Esophagus muscularis mucosa (tissue), 4 donors: ENCODE data around the gene TRABD2B. TPM values are rescaled to one million over a fixed set of nuclear protein-coding genes. Genes with fewer than 3 reads are reported as not detected.

ENCODE experiments used
- DNase-seq: peaks from one replicate; pipeline ENCODE4 v3.0.0-alpha.2; 2017; ENCODE audit errors: extremely low spot score
- H3K27ac ChIP-seq, 4 donors: fragments of 200-600 bp; sonication (generic); replicated peaks in 1 of 4; 1 replicate in 3 of 4; 2 replicates in 1 of 4; pipeline ENCODE4 v1.5.1; 2016 to 2019; ENCODE audit warnings: mild to moderate bottlenecking in 1 of 4
- H3K27me3 ChIP-seq, 4 donors: fragments of 200-600 bp; sonication (generic); one replicate each; pipeline versions ENCODE4 v1.5.1 to v1.6.0; 2016 to 2019
- H3K36me3 ChIP-seq, 4 donors: fragments of 200-600 bp; sonication (generic); one replicate each; pipeline ENCODE4 v1.5.1; 2016 to 2019
- H3K4me1 ChIP-seq, 4 donors: fragments of 200-600 bp; sonication (generic); one replicate each; pipeline ENCODE4 v1.5.1; 2016 to 2019
- H3K4me3 ChIP-seq, 4 donors: fragments of 200-600 bp; sonication (generic); 1 replicate in 2 of 4; 2 replicates in 2 of 4; pipeline ENCODE4 v1.5.1; 2016 to 2019; ENCODE audit warnings: mild to moderate bottlenecking in 4 of 4, moderate library complexity in 1 of 4
- H3K9me3 ChIP-seq, 4 donors: fragments of 200-600 bp; sonication (generic); 1 replicate in 3 of 4; 2 replicates in 1 of 4; pipeline ENCODE4 v1.5.1; 2016 to 2019
- EP300 ChIP-seq: sonication (generic); formaldehyde crosslinking; IDR thresholded peaks from one replicate; pipeline ENCODE4 v1.6.1; 2017; ENCODE audit warnings: antibody characterized with exemption
- POLR2A ChIP-seq: fragments of 450-650 bp; IDR thresholded peaks from one replicate; pipeline ENCODE4 v1.6.1; 2017; ENCODE audit warnings: antibody characterized with exemption, moderate library complexity, mild to moderate bottlenecking, low read depth
- POLR2AphosphoS5 ChIP-seq, 2 donors: sonication (generic); formaldehyde crosslinking; IDR thresholded peaks; one replicate each; pipeline ENCODE4 v1.6.1; 2017; ENCODE audit warnings: antibody characterized with exemption in 2 of 2
- WGBS: methylation state at CpG from one replicate; pipeline ENCODE4 v1.1.5; 2018; 5-methylcytosine and 5-hydroxymethylcytosine counted together
- intact Hi-C: fragments of 100-400 bp; cut with DNase I; formaldehyde crosslinking; loops from one replicate; pipeline ENCODE4 v1.15.1; 2023
- total RNA-seq, 4 donors: library from RNA; depleted of rRNA; stranded (reverse); fragments of >200 nt; gene quantifications; one replicate each; pipeline versions ENCODE4 v1.1.0 to v1.2.1, GENCODE V29; 2016
- TF ChIP-seq, protein P1 (sequence below), 3 experiments: fragments of 200-600 bp in 2 of 3; fragments of 450-650 bp in 1 of 3; sonication (generic) in 2 of 3; IDR thresholded peaks; one replicate each; pipeline ENCODE4 v1.5.1; 2017 to 2019; ENCODE audit warnings: antibody characterized with exemption in 3 of 3, mild to moderate bottlenecking in 2 of 3, moderate library complexity in 1 of 3

The TRABD2B gene
- total RNA-seq, 4 donors from 2014 or later: 4.0 to 7.6 (median 4.1) TPM

- Histone ChIP-seq H3K4me3 (no peak overlapping the region), H3K9me3 (no peaks in the 10 kb centered on the region), H3K27me3 (no peaks in the 10 kb centered on the region), H3K36me3 (no peaks in the 10 kb centered on the region), H3K4me1 (peaks cover 0 to 12% (median 3%) of the 10 kb centered on the region in 4 donors), H3K27ac (no peak overlapping the region)
- TF ChIP-seq POLR2AphosphoS5 (IDR thresholded peaks at IDR 0.05): no peak
- TF ChIP-seq, protein P1, sequence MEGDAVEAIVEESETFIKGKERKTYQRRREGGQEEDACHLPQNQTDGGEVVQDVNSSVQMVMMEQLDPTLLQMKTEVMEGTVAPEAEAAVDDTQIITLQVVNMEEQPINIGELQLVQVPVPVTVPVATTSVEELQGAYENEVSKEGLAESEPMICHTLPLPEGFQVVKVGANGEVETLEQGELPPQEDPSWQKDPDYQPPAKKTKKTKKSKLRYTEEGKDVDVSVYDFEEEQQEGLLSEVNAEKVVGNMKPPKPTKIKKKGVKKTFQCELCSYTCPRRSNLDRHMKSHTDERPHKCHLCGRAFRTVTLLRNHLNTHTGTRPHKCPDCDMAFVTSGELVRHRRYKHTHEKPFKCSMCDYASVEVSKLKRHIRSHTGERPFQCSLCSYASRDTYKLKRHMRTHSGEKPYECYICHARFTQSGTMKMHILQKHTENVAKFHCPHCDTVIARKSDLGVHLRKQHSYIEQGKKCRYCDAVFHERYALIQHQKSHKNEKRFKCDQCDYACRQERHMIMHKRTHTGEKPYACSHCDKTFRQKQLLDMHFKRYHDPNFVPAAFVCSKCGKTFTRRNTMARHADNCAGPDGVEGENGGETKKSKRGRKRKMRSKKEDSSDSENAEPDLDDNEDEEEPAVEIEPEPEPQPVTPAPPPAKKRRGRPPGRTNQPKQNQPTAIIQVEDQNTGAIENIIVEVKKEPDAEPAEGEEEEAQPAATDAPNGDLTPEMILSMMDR (IDR thresholded peaks at IDR 0.05): no peak
- no peak for TF ChIP-seq EP300
- TF ChIP-seq POLR2A: no peak
- intact Hi-C loops: no loop called here
- no peak for DNase-seq
- 96% methylated on average over 4 of the region's 4 CpGs for WGBS
Observed at GRCh38 chr1:47850451-47850850, 146.7 kb downstream of the TRABD2B start.

DNA sequence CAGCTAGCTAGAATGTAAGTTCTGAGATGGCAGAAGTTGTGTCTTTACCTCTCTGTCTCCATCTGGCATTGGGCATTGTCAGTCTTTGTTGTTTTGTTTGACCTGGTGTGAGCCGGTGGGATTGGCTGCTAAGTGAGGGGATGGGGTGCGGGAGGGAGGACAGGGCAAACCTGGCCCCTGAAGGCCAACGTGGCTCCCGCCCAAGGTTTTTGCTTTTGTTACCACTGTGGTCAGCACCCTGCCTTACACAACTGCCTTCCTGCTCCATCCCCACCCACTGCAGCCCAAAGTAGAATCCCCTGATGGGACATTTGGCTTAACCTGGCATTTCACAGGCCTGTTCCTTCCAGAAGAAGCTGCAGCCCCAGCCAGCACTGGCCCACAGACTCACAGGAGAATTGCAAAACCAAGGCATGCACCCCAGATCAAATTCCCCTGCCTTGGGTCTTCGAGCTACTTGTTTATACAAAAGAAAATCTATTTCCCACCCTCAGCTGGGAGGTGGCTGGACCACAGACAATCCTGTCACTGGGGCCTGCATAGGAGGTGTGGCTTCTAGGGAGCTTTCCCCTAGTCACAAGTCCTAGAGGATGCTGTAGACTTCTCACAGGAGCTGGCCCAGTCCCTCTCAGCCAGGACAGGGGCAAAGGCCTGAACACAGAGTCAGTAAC, 147.5 kb downstream of the TRABD2B start:
- Histone ChIP-seq H3K9me3 (no peaks in the 10 kb centered on the region), H3K27me3 (no peaks in the 10 kb centered on the region), H3K4me1 (peaks cover 0 to 12% (median 3%) of the 10 kb centered on the region in 4 donors), H3K36me3 (no peaks in the 10 kb centered on the region), H3K4me3 (no peak overlapping the region), H3K27ac (no peak overlapping the region)
- intact Hi-C loops: no loop called here
- WGBS: 82% methylated on average over 5 of the region's 5 CpGs
- TF ChIP-seq, protein P1 (IDR thresholded peaks at IDR 0.05): no peak
- TF ChIP-seq EP300: no peak
- TF ChIP-seq POLR2A: no peak
- no peak for TF ChIP-seq POLR2AphosphoS5 (IDR thresholded peaks at IDR 0.05)
- DNase-seq: no peak

DNA sequence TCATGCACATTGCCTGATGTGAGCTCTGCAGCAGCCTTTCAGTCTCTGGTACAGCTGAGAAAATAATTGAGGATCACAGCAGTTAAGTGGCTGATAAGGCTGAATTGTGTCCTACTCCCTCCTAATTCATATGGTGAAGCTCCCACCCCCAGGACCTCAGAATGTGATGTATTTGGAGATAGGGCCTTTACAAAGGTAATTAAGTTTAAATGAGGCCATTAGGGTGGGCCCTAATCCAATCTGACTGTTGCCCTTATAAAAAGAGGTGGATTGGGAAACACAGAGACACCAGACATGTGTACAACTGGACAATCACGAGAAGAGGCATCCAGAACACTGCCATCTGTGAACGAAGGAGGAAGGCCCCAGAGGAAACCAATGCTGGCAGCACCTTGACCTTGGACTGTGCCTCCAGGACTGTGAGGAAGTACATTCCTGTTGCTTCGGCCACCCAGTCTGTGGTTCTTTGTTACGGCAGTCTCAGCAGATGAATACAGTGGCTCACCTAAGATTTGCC, 148.1 kb downstream of the TRABD2B start:
- WGBS: 62% methylated on average over 4 of the region's 4 CpGs
- Histone ChIP-seq H3K4me1 (peaks cover 0 to 12% (median 3%) of the 10 kb centered on the region in 4 donors), H3K36me3 (no peaks in the 10 kb centered on the region), H3K9me3 (no peaks in the 10 kb centered on the region), H3K27me3 (no peaks in the 10 kb centered on the region), H3K27ac (no peak overlapping the region), H3K4me3 (no peak overlapping the region)
- no peak for DNase-seq
- intact Hi-C loops: no loop called here
- no peak for TF ChIP-seq POLR2AphosphoS5 (IDR thresholded peaks at IDR 0.05)
- TF ChIP-seq, protein P1 (IDR thresholded peaks at IDR 0.05): no peak
- no peak for TF ChIP-seq POLR2A
- TF ChIP-seq EP300: no peak

GRCh38 chr1:47847763-47848162, 149.4 kb downstream of the TRABD2B start:
- H3K36me3 ChIP-seq: no peaks in the 10 kb centered on the region
- no peak overlapping the region for H3K27ac ChIP-seq
- no peak for TF ChIP-seq POLR2A
- TF ChIP-seq POLR2AphosphoS5 (IDR thresholded peaks at IDR 0.05): no peak
- TF ChIP-seq EP300: no peak
- TF ChIP-seq, protein P1 (IDR thresholded peaks at IDR 0.05): no peak
- peaks cover 0 to 13% (median 6%) of the 10 kb centered on the region in 4 donors for H3K4me1 ChIP-seq
- intact Hi-C loops: no loop called here
- no peaks in the 10 kb centered on the region for H3K9me3 ChIP-seq
- no peaks in the 10 kb centered on the region for H3K27me3 ChIP-seq
- DNase-seq: no peak
- no peak overlapping the region for H3K4me3 ChIP-seq
- 96% methylated on average over 9 of the region's 9 CpGs for WGBS
